Small intestine (tissue), 7 donors: ENCODE results near the gene TRAK1. TPM values are rescaled to one million over a fixed set of nuclear protein-coding genes. Genes with fewer than 3 reads are reported as not detected.

Experiments used
- DNase-seq, 2 donors: peaks; one replicate each; pipeline versions ENCODE4 v3.0.0 to v3.0.0-alpha.2; 2013
- FAIRE-seq: peaks from 2 replicates; lab custom pipeline; 2012; peaks lifted over from hg19 to GRCh38; lab: Jason Lieb, UNC
- H3K27ac ChIP-seq, 3 donors: one replicate each; pipeline ENCODE4 v1.5.1; 2013; ENCODE audit warnings: low read length in 2 of 3, mild to moderate bottlenecking in 2 of 3, control low read depth in 1 of 3, inconsistent platforms in 1 of 3, low read depth in 1 of 3, moderate library complexity in 1 of 3
- H3K27me3 ChIP-seq, 3 donors: one replicate each; pipeline ENCODE4 v1.6.1; 2013; ENCODE audit warnings: low read length in 3 of 3, inconsistent platforms in 1 of 3; ENCODE audit not compliant: control insufficient read depth in 3 of 3, insufficient read depth in 3 of 3
- H3K36me3 ChIP-seq, 3 donors: one replicate each; pipeline ENCODE4 v1.6.1; 2013; ENCODE audit warnings: low read length in 3 of 3, inconsistent platforms in 1 of 3, low read depth in 1 of 3, mild to moderate bottlenecking in 1 of 3, moderate library complexity in 1 of 3; ENCODE audit not compliant: control insufficient read depth in 3 of 3, insufficient read depth in 2 of 3
- H3K4me1 ChIP-seq, 3 donors: one replicate each; pipeline ENCODE4 v1.6.1; 2013; ENCODE audit warnings: low read length in 2 of 3, inconsistent platforms in 1 of 3, low read depth in 1 of 3, mild to moderate bottlenecking in 1 of 3, moderate library complexity in 1 of 3; ENCODE audit not compliant: control insufficient read depth in 3 of 3, insufficient read depth in 2 of 3
- H3K4me3 ChIP-seq, 3 donors: one replicate each; pipeline ENCODE4 v1.5.1; 2013; ENCODE audit warnings: low read length in 3 of 3, control low read depth in 1 of 3, inconsistent platforms in 1 of 3, low read depth in 1 of 3, mild to moderate bottlenecking in 1 of 3, moderate library complexity in 1 of 3
- H3K9me3 ChIP-seq, 2 donors: one replicate each; pipeline ENCODE4 v1.6.1; 2013; ENCODE audit warnings: low read depth in 1 of 2, low read length in 1 of 2; ENCODE audit not compliant: control insufficient read depth in 2 of 2, insufficient read depth in 1 of 2
- WGBS, 3 donors: extraction: QIAGEN DNeasy Blood & Tissue Kit; methylation state at CpG; one replicate each; pipeline ENCODE4 v1.1.7; 2013; 5-methylcytosine and 5-hydroxymethylcytosine counted together
- polyA plus RNA-seq, 4 donors: library from polyadenylated mRNA; stranded (reverse) in 3 of 4; unstranded in 1 of 4; fragments of 200-250 nt in 3 of 4; fragments of 120-200 nt in 1 of 4; gene quantifications; one replicate each; pipeline versions ENCODE4 v1.2.1 to v1.2.3, GENCODE V29; 2013
- donor health status: healthy with polysubstance abuse.
- donor health status: control.
- donor health status: control.
- donor health status: Bipolar disorder and iron deficiency.
- donor health status: healthy.

Gene TRAK1
- polyA plus RNA-seq, 4 donors = 20.9 to 74.7 (median 39.8) TPM

GRCh38 chr3:42139621-42140453 is 48.7 kb downstream of the TRAK1 start:
- peaks cover 0 to 10% (median 6%) of the 10 kb centered on the region in 3 donors for H3K4me1 ChIP-seq
- H3K36me3 ChIP-seq = peaks cover 0 to 6% (median 0%) of the 10 kb centered on the region in 3 donors
- no peak for DNase-seq
- WGBS, 3 donors = 92 to 94% (median 93%) methylated on average over 16 of the region's 16 CpGs
- H3K27me3 ChIP-seq = no peaks in the 10 kb centered on the region
- H3K27ac ChIP-seq = no peak overlapping the region
- FAIRE-seq = no peak
- no peaks in the 10 kb centered on the region for H3K9me3 ChIP-seq
- H3K4me3 ChIP-seq = no peak overlapping the region

- Histone ChIP-seq H3K4me3 (no peak overlapping the region), H3K27ac (no peak overlapping the region), H3K4me1 (peaks cover 0 to 1% (median under 1%) of the 10 kb centered on the region in 3 donors), H3K9me3 (no peaks in the 10 kb centered on the region), H3K27me3 (no peaks in the 10 kb centered on the region), H3K36me3 (peaks cover 0 to 6% (median 0%) of the 10 kb centered on the region in 3 donors)
- WGBS, 3 donors = 90 to 92% (median 91%) methylated on average over 7 of the region's 7 CpGs
- DNase-seq (no peak), FAIRE-seq (no peak)
Observed at GRCh38 chr3:42140665-42141203, 49.6 kb downstream of the TRAK1 start.

- Histone ChIP-seq H3K4me1 (peaks cover 0 to 1% (median 0%) of the 10 kb centered on the region in 3 donors), H3K36me3 (peaks cover 0 to 6% (median 0%) of the 10 kb centered on the region in 3 donors), H3K4me3 (no peak overlapping the region), H3K9me3 (no peaks in the 10 kb centered on the region), H3K27me3 (no peaks in the 10 kb centered on the region), H3K27ac (no peak overlapping the region)
- FAIRE-seq = no peak
- DNase-seq = no peak
- WGBS, 3 donors = 90 to 95% (median 93%) methylated on average over 7 of the region's 7 CpGs
Observed at GRCh38 chr3:42143440-42143839, 52.3 kb downstream of the TRAK1 start.

- no peak for FAIRE-seq
- DNase-seq = no peak
Observed at GRCh38 chr3:42144209-42144608, 53.1 kb downstream of the TRAK1 start.

GRCh38 chr3:42148086-42148848 is 57.1 kb downstream of the TRAK1 start:
- no peaks in the 10 kb centered on the region for H3K36me3 ChIP-seq
- FAIRE-seq (no peak), DNase-seq (no peak)
- H3K4me3 ChIP-seq = no peak overlapping the region
- no peaks in the 10 kb centered on the region for H3K9me3 ChIP-seq
- peaks cover 4 to 29% (median 13%) of the 10 kb centered on the region in 3 donors for H3K4me1 ChIP-seq
- H3K27me3 ChIP-seq = no peaks in the 10 kb centered on the region
- WGBS, 3 donors = 59 to 64% (median 62%) methylated on average over 5 of the region's 5 CpGs
- H3K27ac ChIP-seq = peak overlapping the region in 1 of 3 donors; percentile 27

More at GRCh38 chr3:42144209-42144608, 53.1 kb downstream of the TRAK1 start:
- H3K9me3 ChIP-seq = no peaks in the 10 kb centered on the region
- peaks cover 2 to 8% (median 3%) of the 10 kb centered on the region in 3 donors for H3K4me1 ChIP-seq
- no peak overlapping the region for H3K4me3 ChIP-seq
- no peak overlapping the region for H3K27ac ChIP-seq
- no peaks in the 10 kb centered on the region for H3K27me3 ChIP-seq
- peaks cover 0 to 6% (median 0%) of the 10 kb centered on the region in 3 donors for H3K36me3 ChIP-seq

GRCh38 chr3:42148982-42149432 is 57.9 kb downstream of the TRAK1 start:
- peak overlapping the region in 1 of 3 donors; percentile 66 for H3K27ac ChIP-seq
- 62 to 88% (median 83%) methylated on average over 11 of the region's 11 CpGs for WGBS, 3 donors
- peaks cover 4 to 29% (median 13%) of the 10 kb centered on the region in 3 donors for H3K4me1 ChIP-seq
- H3K27me3 ChIP-seq = no peaks in the 10 kb centered on the region
- H3K36me3 ChIP-seq = no peaks in the 10 kb centered on the region
- no peak for FAIRE-seq
- DNase-seq = peak in 1 of 2 donors; percentile 82
- no peaks in the 10 kb centered on the region for H3K9me3 ChIP-seq
- H3K4me3 ChIP-seq = no peak overlapping the region

GRCh38 chr3:42149532-42149931 is 58.4 kb downstream of the TRAK1 start:
- H3K27ac ChIP-seq = peak overlapping the region; percentile 11 to 67 (median 66)
- WGBS, 3 donors = 88 to 89% (median 88%) methylated on average over 8 of the region's 8 CpGs

GRCh38 chr3:42149975-42150374 is 58.8 kb downstream of the TRAK1 start:
- 49 to 72% (median 54%) methylated on average over 3 of the region's 3 CpGs for WGBS, 3 donors
- H3K9me3 ChIP-seq = no peaks in the 10 kb centered on the region
- H3K36me3 ChIP-seq = no peaks in the 10 kb centered on the region
- FAIRE-seq (no peak), DNase-seq (peak; percentile 91 to 98)
- H3K4me3 ChIP-seq = no peak overlapping the region
- peak overlapping the region; percentile 38 to 79 (median 66) for H3K27ac ChIP-seq
- no peaks in the 10 kb centered on the region for H3K27me3 ChIP-seq
- peaks cover 4 to 29% (median 13%) of the 10 kb centered on the region in 3 donors for H3K4me1 ChIP-seq

More at GRCh38 chr3:42149532-42149931, 58.4 kb downstream of the TRAK1 start:
- Histone ChIP-seq H3K4me3 (no peak overlapping the region), H3K36me3 (no peaks in the 10 kb centered on the region), H3K27me3 (no peaks in the 10 kb centered on the region), H3K4me1 (peaks cover 4 to 29% (median 13%) of the 10 kb centered on the region in 3 donors), H3K9me3 (no peaks in the 10 kb centered on the region)
- DNase-seq (no peak), FAIRE-seq (no peak)
